ENCODE measurements around the gene CYP24A1.

- TF ChIP-seq POLR2AphosphoS5 (IDR thresholded peaks at IDR 0.05) (no peak), CTCF (IDR thresholded peaks at IDR 0.05) (no peak)
Measured at GRCh38 chr20:54218470-54218869, 44.7 kb upstream of the CYP24A1 start.

Data from gastroesophageal sphincter (tissue), 3 donors.